SU-DHL-6 (cell line): ENCODE data around the gene GP5.

Experiments
- CTCF ChIP-seq: fragments of 200-600 bp; sonication (generic); IDR thresholded peaks from one replicate; pipeline ENCODE4 v1.5.1; 2017; ENCODE audit warnings: antibody characterized with exemption, mild to moderate bottlenecking, low read length, moderate library complexity; ENCODE audit not compliant: insufficient read depth, poor library complexity, severe bottlenecking
- EZH2phosphoT487 ChIP-seq: fragments of 200-600 bp; sonication (generic), shearing (Covaris generic); conservative IDR thresholded peaks from 2 replicates; pipeline ENCODE4 v1.6.1; 2018; ENCODE audit warnings: mild to moderate bottlenecking, antibody characterized with exemption, low read length, moderate library complexity, mixed read lengths

GRCh38 chr3:194407423-194407822, 8.4 kb upstream of the GP5 start:
- TF ChIP-seq CTCF = no peak
- no peak for TF ChIP-seq EZH2phosphoT487
